GM12801 (cell line): ENCODE data around the gene FGF22.

Experiments
- CTCF ChIP-seq: IDR thresholded peaks from one replicate; pipeline ENCODE4 v1.5.1; 2011; ENCODE audit warnings: control low read depth; ENCODE audit not compliant: insufficient read length; ENCODE audit errors: extremely low read depth

Gene FGF22

GRCh38 chr19:647566-648284 is 8.0 kb downstream of the FGF22 start:
- TF ChIP-seq CTCF = no peak

- TF ChIP-seq CTCF = no peak
These were observed 8.6 kb downstream of the FGF22 start for GRCh38 chr19:648305-648704.

- no peak for TF ChIP-seq CTCF
These were observed 9.5 kb downstream of the FGF22 start for GRCh38 chr19:648904-649801.

DNA sequence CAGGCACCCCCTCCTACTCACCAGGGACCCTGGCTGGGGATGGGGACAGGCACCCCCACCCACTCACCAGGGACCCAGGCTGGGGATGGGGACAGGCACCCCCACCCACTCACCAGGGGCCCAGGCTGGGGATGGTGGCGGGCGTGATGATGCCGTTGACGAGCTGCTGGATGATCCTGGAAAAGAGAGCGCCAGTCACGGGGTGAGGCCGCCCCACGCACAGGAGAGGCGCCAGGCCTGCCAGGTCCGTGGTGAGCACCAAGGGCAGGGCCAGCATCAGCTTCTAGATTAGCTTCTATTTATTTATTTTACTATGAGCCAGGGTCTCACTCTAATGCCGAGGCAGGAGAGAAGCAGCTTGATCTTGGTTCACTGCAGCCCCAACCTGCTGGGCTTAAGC is 10.4 kb downstream of the FGF22 start:
- no peak for TF ChIP-seq CTCF

GRCh38 chr19:651114-651818 is 11.6 kb downstream of the FGF22 start:
- no peak for TF ChIP-seq CTCF

DNA sequence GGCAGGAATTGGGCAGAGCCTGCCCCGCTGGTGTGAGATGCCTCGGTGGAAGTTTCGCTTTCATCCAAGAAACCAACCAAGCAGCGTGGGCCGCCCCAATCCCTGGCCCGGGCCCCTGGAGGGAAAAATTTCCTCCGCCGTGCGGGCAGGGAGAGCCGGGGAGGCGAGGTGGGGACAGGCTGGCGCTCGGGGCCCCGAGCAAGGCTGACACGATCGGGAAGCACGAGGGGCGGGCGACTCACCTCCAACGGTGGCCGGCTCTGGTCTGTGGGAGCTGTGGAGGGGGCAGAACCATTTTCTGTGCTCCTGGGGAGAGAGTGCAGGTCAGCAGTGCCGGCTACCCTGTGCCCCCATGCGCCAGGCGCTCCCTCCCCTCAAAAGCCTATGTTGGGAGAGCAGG is 12.3 kb downstream of the FGF22 start:
- TF ChIP-seq CTCF = no peak

DNA sequence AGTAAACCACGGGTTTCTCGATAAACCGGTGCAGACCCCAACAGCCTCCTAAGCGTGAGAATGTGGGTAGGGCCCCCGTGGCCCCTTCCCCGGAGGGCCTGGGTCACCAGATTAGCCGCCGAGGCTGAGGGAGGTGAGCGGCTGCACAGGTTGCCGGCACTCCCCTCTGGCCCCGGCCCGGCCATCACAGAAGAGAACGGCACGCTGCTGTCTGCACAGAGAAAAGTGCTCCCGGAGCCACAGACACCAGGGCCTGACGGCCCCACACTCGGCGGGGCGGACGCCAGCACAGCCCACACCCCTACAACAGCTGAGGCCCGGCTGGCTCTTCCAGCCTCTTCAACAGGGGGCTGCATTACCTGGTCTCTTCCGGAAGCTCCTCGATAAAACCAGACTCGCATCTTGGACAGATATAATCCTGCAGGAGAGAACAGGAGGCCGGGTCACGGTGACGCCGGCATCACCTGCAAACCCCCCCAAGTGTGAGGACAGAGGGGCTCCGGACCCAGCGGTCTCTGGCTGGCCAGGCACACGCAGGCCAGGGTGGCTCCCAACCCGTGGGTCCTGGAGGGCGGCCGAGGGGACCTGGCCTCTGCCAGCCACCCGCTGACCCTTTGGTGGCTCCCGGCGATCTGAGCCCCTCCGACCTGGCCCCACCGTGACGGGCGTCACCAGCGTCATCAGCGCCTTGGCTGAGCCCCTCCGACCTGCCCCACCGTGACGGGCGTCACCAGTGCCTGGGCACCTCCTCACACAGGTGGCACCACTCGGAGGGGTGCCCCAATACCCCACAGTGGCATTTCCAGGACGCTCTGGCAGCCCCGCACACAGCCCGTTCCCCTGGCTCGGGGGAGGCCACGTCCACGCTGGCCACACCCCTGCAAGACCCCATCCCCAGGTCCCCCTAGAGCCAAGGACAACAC is 13.0 kb downstream of the FGF22 start:
- TF ChIP-seq CTCF = no peak
